ENCODE results near the gene ABLIM2. TPM values are rescaled to one million over a fixed set of nuclear protein-coding genes. Genes with fewer than 3 reads are reported as not detected.

ABLIM2 gene
- total RNA-seq, 1 donor from 2014 or later, result 11.3 TPM

DNA sequence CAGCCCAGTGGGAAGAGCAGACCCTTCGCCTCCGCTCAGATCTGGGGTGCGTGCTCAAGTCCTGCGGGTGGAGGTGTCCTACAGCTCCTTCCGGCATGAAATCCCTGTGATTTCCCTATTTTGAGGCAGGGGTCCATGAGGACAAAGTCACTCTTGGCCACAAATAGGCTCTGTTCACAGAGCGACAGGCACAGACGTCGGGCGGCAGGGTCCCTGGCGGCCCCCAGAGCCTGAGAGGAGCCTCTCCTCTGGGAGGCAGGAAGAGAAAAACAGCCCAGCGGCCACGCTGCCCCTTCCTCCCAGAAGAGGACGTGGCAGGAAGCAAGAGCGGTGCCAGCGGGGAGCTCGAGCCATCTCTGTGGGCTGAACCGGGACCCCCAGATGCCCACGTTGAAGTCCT is 38.7 kb downstream of the ABLIM2 start:
- DNase-seq (ENCODE audit: low spot score), result no peak

DNA sequence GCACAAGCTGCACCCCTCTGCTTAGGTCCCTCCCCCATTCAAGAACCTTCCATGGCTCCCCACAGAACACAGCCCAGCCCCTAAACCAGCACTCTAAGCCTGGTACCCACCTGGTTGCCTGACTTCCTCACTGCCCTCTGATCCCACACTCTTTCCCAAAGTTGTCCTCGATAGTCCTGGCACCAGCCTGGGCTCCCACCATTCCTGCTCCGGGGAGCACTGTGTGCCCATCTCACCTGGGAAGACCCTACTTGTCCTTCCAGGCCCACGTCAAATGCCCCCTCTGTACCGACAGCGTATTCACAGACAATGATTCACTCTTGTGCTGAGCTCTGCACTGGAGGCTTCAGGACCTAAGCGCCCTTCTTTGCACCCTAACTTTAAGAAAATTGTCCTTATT is 40.1 kb downstream of the ABLIM2 start:
- DNase-seq (ENCODE audit: low spot score), result no peak

DNA sequence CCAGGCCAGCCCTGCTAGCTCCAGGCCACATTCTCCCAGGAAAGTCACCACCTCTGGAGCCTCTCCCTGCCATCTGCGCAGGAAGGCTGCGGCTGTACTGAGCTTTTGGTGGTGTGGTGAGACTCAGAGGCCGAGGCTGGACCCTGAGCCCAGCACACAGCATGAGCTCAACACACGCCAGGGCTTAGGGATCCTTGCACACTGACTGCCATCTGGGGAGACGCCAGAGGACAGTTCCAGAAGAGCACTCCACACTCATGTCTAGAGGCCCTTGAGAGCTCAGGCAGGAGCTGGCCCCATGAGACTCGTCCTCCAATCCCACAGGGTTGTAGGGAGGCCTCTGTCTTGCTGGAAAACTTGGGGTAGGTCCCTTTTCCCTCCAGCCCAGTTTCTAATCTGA is 40.6 kb downstream of the ABLIM2 start:
- no peak for DNase-seq (ENCODE audit: low spot score)

DNA sequence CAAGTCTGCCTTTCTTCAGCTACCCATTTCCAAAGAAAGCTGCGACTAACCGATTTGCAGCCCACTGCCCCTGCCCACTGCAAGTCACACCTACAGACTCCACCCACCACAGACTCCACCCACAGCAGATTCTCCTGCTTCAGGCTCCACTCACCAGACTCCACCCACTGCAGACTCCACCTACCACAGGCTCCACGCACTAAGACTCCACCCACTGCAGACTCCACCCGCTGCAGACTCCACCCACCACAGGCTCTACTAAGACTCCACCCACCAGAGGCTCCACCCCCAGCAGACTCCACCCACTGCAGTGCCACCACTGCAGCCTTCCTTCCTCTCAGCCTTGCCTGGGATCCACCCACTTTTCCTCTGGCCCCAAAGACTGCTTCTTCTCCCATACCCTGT is 41.3 kb downstream of the ABLIM2 start:
- DNase-seq (ENCODE audit: low spot score), result no peak

DNA sequence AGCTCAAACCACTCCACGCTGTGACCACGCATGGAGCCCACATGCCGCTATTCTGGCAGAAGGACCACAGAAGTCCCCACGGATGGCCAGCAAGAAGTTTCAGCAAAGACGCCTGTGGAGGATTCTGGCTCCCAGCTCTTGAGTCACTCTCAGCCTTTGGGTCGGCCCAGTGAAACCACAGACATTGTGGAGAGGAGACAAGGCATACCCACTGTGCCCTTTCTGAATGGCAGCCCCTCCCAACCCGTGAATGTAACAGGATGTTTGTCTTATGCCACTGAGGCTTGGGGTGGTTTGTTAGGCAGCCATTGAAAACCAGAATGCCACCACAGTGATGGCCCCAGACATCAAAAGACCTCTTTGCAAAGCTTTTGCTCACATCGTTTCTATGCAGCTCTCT is 42.7 kb downstream of the ABLIM2 start:
- DNase-seq (ENCODE audit: low spot score), result no peak

DNA sequence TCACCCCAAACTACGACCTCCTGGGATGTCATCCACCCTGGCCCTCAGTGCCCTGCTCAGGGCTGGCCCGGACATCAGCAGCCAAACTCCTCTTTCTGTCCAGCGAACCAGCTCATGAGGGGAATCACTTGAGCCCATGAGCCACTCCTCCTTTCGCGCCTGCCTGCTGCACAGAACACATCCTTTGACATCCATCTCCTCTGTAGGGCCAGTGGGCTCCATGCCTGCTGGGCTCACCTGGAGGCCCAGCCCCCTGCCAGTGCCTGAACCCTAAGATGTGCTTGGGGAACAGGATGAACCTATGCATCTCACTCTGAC is 43.5 kb downstream of the ABLIM2 start:
- DNase-seq (ENCODE audit: low spot score), result no peak

DNA sequence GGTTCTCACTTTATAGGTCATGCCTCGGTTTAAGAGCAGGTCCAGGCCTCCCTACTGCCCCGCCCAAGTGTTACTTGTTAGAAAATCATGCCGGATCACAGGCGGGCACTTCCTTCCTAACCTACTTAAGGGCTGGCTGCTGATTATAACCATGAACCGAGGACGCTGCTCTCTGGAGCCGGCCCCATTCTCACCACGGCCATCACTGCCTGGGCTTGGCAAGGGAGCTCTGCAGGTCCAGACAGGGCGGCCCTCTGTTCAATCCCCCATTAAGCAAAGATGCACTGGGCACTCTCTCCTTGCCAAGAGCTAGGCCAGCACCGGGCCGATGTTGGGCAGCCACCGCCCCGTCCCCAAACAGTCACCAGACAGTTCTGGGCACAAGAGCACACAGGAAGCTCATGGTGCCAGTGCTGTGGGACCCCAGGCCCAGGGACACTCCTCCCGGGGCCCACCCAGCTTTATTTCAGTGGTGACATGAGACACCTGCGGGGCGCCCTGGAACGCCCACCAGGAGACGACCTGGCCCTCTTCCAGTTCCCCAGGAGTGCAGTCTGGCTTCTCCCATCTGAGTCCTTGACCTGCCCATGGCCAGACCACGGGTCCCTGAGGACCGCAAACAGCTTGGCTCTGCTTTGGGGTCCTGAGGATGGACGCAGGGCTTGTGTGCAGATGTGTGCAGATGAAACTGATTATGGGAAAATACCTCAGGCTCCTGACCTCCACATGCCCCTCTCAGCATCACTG is 44.0 kb downstream of the ABLIM2 start:
- no peak for DNase-seq (ENCODE audit: low spot score)

DNA sequence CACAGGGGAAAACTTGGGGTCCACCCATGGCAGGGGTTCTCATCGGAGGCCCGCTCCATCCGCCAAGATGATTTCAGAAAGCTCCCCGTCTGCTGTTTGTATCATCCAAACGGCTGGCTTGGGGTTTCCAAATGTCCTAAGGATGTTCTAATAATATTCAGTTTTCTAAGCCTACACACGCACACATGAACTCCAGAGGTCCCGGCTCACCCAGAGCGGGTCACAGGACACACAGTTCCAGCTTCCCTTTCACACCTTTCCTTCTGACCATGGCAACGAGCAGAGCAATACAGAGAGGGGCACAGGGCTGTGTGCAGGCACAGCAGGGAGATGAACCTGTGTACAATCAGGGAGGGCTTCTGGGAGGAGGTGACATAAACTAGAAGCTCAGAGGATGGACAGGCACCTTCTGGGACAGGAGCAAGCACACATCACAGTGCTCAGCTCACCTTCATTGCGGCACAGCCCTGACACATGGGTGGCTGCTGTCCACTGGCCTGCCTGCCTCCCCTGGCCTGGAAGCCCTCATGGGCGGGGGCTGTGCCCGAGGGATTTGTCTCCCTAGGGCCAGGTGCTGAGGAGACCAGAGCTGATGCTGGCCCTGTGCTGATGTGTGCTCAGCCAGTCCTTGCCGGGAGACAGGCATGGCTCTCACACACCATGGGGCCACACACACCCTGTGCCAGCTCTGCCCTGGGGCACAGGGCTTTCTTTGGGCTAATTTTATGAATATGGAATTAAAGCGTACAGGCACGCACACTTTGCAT is 44.8 kb downstream of the ABLIM2 start:
- DNase-seq (ENCODE audit: low spot score), result no peak

DNA sequence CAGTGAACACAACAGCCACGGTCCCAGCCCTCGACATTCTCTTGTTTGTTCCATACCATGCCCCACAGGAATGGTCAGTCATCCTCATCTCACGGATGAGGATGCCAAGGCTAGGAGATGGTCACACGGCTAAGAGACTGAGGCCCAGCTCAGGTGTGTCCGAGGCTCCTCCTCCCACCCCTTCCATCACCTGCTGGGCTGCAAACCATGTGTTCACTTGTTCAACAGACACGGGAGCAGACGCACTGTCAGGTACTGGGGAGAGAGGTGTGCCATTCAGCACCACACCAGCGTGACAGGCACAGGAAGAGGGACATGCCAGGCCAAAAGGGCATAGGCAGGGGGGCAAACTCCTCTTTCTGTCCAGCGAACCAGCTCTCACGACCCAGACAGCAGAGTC is 45.9 kb downstream of the ABLIM2 start:
- no peak for DNase-seq (ENCODE audit: low spot score)

DNA sequence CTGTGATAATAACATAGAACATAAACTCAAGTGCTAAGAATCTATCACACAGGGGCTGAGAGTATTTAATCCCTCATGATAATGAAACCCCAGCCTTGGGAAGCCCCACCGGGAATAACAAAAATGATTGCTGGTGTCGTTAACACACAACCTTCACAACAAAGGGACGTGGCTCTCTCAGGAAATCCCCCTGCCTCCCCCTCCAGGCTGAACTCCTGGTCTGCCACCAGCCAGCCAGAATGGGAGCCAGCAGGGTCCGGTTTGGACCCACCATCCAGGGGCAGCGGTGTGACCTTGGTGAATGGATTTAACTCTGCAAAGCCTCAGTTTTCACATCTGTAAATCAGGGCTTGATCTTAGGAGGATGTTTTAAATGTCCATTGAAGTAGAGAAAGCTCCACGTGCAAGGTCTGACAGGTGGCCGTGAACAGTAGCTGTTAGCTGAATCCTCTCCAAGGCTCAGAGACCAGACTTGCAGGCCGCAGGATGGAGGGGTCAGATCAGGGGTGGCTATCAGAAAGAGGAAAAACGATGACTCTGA is 46.5 kb downstream of the ABLIM2 start:
- DNase-seq (ENCODE audit: low spot score), result no peak

DNA sequence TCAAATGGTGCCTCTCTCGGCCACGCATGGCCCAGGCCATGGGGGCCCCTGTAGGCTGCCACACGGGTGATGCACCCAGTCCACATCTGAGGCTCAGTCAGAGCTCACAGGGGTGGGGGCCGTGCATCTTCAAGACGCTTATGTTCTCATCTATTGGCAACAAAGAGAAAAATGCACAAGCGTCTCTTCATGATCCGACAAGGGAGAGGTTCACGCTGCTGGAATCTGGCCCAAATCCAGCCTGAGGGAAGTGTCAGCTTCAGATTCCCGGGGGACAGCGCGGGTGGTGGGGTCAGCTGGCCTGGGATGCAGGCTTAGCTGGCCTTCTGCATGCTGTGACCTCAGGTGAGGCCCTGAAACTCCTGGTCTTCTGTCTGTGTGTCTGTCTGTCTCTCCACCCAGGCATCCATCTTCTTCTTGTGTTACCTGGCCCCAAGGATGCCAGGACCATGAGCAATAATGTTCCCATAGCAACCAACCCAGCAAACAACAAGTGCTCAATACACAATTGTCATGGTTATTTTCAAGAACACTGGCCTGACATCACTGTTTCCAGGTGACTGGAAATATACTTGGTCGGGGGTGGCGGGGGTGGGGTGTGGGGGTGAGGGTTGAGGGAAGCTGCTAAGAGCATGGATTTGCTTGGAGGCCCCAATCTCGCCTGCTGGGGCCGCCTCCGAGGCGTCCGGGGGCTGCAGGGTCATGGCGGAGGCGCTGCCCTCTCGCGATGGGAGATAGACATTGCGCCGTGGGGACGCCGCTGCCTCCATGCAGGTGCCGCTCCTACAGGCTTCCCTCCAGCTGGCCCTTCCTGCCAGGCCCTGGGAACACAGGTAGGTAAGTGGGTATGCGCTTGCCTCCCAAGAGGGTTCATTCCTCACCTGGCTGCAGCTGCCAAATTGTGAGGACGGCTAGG is 48.3 kb downstream of the ABLIM2 start:
- DNase-seq (ENCODE audit: low spot score), result no peak

DNA sequence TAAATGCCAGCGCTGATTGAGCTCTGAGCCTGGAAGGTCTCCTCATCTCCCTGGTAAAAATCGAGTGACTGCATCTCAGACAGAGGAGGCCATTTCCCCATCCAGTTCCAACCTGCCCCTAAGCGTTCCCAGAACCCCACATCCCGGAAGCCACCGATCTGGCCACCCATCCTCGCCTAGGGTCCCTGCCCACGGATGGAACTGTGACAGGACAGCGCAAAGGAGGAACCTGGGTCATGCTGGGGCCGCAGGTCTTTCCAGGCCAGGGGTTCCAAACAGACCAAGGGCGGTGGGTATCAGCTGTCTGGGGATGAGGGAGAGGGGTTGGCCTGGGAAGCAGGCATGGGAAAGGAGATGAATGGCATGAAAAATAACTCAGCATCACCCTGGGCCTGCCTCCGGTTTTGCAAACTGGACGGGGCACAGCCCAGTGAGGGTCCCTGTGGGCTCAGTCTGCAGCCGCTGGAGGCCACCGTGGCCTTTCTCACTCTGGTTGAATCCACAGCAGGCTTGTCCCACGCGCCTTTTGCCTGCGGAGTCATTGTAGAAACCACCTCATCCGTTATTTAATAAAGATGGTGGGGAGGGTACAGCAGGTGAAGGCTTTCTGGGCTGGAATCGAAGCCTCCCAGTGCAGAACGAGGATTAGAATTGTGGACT is 49.1 kb downstream of the ABLIM2 start:
- DNase-seq (ENCODE audit: low spot score), result no peak

DNA sequence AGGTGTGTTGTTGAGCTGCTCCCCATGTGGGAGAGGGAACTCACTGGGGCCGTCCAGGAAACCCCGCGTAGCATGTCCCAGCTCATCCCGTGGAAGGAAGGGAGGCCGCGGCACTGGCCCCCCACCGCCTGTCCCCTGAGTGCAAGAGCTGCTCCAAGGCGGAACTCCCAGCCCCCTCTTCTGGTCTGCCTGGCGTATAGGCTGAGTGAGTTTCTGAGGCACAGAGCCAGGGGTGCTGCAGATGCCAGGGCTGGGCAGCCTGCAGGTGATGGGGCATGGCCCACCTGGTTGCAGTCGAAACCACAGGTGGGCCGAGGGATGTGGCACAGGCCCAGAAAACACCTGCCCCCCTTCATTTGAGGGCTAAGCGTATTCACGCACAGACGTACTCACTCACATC is 49.6 kb downstream of the ABLIM2 start:
- DNase-seq (ENCODE audit: low spot score), result no peak

DNA sequence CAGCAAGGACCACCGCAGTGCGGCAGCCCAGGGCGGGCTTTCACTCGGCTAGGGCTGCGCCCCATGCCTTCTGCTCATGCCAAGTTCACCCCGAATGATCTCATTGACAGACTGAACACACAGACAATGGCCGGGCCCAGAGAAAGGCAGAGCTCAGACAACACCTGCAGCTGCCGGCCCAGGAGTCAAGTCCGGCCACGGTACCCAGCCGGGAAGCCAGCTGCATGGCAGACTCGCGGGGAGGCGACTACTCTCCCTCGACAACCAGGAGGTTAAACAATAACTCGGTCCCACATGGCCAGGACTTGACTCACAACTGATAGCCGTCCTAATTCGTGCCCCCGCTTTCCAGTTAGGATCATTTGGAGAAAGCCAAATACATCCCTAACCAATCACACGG is 50.4 kb downstream of the ABLIM2 start:
- DNase-seq (ENCODE audit: low spot score), result peak; percentile 61

DNA sequence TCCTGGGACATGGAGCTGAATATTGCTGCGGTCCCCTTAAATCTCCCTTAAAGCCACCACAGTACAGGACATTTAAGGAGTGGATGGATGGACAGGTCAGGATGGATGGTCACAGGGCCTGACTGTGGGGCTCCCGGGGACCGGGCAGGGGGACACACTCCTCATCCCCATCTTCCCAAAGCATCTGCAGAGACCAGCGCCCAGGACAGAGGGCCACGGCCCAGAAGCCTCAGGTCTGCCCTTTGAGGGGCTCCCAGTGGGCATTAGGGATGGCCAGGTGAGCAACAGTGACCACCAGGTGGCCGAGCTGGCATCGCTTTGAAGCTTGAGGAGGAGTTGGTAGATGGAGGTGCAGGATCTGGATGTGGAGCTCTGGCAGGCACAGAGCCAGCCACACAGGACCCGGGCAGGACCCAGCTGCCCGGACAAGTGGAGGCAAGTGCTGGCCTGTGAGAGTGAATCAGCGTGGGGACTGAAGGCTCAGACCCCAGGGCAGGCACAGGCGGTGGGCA is 51.4 kb downstream of the ABLIM2 start:
- no peak for DNase-seq (ENCODE audit: low spot score)

DNA sequence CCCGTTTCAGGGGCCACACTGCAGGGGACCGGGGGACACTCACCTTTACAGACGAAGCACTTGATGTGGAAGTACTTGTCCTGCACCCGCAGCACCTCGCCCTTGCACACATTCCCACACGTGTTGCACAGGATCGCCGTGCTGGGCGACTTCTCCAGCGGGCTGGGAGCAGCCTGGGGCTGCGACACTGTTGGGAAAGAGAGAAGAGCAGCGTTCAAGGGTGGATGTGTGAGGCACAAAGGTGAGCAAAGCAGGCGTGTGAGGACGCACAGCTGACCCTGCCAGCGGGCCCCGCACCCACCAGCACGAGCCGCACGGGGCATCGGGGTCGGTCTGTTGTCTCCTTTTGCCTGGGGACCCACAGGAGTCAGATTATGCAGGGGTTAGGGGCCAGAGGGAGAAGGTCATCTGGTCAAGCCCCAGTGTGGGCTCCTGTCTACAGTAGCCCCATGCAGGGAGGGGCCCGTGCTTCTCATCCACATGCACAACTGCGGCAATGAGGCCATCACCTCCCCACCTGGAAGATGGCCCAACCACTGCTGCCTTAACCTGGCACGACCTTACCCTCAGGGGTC is 52.1 kb downstream of the ABLIM2 start:
- DNase-seq (ENCODE audit: low spot score), result no peak

DNA sequence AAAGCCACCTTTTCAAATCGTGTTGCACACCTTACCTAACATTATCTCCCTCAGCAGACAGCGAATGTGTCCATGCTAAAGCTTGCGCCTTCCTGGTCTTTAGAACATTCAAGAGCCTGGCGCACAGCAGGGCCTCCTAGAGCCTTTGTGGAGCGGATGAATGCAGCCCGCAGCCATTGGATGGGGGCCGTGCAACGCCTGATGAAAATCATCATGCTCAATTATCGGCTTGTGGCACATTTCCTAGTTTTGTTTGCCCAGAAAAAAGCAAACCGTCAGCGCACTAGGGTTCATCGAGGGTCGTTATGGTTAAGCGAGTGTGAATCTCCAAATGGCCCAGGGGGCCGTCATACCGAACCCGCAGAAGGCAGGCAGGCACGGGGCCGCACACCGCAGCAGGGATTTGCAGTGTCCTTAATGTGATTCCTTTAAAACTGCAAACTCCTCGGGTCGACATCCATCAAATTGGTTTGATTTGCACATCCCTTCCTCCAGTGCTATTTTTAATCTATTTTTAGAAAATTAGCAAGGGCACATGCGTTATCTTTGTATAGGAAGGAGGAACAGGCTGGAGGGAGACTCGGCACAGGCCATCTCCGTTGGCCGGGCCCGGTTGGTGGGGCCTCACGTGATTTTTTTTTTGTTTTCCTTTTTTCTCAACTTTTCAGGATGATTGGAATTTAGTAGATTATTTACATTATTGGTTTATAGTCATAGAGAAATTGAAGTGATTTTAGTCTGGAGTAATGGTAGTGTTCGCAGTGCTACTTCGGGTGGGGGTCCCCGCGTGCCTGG is 53.1 kb downstream of the ABLIM2 start:
- DNase-seq (ENCODE audit: low spot score), result no peak

DNA sequence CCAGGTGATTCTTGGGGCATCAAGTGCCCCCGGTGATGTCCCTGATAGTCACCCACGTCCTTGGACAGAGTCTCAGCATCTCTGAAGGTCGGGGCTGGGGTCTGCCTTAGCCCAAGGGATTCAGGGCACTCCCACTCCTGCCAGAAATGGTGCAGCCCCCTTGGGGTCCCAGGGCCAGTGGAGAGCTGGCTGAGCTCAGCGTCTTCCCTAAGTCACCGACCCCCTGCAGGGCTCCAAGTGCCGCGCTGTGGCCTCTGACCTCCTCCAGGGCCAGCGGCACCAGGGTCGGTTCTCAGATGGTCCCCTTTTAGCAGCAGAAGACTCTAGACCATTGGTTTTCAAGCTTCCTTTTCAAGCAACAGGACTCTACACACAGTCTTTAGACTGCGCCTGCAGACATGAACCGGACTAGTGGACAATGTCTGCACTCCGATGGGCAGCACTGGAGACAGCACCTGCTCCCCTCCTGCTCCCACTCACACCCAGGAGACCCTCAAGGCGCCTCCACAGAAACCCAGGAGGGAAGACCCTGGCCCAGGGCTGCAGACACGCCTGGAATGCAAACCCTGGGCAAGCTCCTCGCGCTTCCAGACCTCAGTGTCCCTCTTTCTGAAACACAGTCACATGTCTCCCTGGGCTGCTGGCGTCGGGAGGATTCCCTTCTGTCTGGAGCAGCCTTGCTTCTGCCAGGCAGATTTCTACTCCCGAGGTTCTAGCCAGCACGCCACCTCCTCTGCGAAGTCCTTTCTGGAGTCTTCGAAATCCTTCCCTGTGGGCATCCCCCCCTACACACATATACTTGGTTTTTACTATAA is 53.9 kb downstream of the ABLIM2 start:
- no peak for DNase-seq (ENCODE audit: low spot score)

Data from mucosa of gallbladder (tissue), 1 donor.